ENCODE data around the gene ACTR3C. TPM values are rescaled to one million over a fixed set of nuclear protein-coding genes. Genes with fewer than 3 reads are reported as not detected.

Gene ACTR3C
- total RNA-seq, 1 experiment from 2014 or later: 3.6 TPM

DNA sequence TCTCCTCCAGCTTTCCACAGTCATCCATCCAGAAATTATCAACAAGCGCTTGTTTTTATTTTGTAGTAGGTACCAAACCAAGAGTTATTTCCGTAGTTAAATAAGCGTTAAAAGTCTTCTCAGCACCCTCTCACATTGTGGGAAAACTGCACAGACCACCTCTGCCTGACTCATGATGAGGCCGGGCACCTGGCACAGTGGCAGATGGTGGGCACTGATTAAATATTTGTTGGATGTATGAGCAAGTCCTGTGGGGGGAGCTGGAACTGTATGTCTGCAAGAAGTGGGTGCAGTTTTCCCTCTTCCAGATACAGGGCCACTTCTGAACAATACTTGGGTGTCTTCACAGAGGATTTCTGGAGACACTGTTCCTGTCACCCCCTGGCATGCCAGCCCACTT is 40.0 kb upstream of the ACTR3C start:
- Mint-ChIP-seq H3K27ac (ENCODE audit: low read depth, unreplicated experiment) (no peak overlapping the region), H3K27me3 (ENCODE audit: insufficient read depth, unreplicated experiment) (no peaks in the 10 kb centered on the region), H3K4me1 (ENCODE audit: insufficient read depth, unreplicated experiment) (no peaks in the 10 kb centered on the region), H3K9me3 (ENCODE audit: unreplicated experiment) (no peaks in the 10 kb centered on the region), H3K4me3 (ENCODE audit: unreplicated experiment) (no peak overlapping the region), H3K36me3 (ENCODE audit: insufficient read depth, unreplicated experiment) (no peaks in the 10 kb centered on the region)
- intact Hi-C loops (cut with micrococcal nuclease): no loop called here
- DNase-seq (ENCODE audit: unreplicated experiment): no peak
- TF ChIP-seq, protein P1, sequence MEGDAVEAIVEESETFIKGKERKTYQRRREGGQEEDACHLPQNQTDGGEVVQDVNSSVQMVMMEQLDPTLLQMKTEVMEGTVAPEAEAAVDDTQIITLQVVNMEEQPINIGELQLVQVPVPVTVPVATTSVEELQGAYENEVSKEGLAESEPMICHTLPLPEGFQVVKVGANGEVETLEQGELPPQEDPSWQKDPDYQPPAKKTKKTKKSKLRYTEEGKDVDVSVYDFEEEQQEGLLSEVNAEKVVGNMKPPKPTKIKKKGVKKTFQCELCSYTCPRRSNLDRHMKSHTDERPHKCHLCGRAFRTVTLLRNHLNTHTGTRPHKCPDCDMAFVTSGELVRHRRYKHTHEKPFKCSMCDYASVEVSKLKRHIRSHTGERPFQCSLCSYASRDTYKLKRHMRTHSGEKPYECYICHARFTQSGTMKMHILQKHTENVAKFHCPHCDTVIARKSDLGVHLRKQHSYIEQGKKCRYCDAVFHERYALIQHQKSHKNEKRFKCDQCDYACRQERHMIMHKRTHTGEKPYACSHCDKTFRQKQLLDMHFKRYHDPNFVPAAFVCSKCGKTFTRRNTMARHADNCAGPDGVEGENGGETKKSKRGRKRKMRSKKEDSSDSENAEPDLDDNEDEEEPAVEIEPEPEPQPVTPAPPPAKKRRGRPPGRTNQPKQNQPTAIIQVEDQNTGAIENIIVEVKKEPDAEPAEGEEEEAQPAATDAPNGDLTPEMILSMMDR (IDR thresholded peaks at IDR 0.05; ENCODE audit: unreplicated experiment): no peak
- no TSS peak for BruUV-seq (replicated peaks)
- ChIA-PET POLR2A (no interaction called here), CTCF (interaction anchor here (0.7 to 1.4 kb wide), 4 partner anchors 9 to 514 kb away, joined by 3 to 4 read pairs (median 3); no protein-coding TSS in a partner anchor)

DNA sequence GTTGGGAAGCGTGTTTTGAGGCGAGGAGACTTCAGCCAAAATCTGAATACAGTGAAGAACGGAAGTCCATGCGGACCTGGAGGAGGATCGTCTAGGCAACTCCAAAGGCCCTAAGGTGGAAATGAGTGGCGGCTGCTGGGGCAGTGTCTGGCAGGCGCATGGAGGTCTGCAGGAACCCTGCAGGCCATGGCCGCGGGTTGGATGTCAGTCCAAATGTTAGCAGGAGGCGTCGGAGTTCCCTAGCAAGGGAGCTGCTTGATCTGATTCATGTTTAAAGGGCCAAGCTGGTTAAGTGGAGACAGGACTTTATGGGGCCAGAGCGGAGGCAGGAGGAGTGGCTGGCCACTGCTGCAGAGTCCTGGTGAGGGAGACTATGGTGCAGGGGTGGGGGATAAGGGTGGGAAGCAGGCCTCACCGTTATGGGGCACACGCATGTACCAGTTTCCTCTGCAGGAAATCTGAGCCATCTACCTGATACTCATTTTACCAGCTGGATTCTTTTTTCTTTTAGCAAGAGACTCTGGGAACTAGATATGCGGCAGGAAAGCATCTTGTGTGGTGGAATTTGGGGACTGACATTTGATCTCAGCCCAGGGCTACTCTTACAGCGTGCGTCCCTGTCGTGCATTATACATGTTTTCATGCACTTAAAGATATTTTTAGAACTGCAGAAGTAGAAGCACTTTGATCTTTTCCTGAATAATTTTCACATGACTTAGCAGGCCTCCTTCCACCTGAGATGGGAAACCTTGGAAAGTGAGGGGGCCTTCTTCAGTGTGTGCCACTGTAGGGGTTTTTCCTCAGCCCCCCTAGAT is 38.7 kb upstream of the ACTR3C start:
- Mint-ChIP-seq H3K4me1 (ENCODE audit: insufficient read depth, unreplicated experiment) (no peaks in the 10 kb centered on the region), H3K9me3 (ENCODE audit: unreplicated experiment) (no peaks in the 10 kb centered on the region), H3K4me3 (ENCODE audit: unreplicated experiment) (no peak overlapping the region), H3K27ac (ENCODE audit: low read depth, unreplicated experiment) (no peak overlapping the region), H3K27me3 (ENCODE audit: insufficient read depth, unreplicated experiment) (no peaks in the 10 kb centered on the region), H3K36me3 (ENCODE audit: insufficient read depth, unreplicated experiment) (no peaks in the 10 kb centered on the region)
- DNase-seq (ENCODE audit: unreplicated experiment): no peak
- intact Hi-C loops (cut with micrococcal nuclease): no loop called here
- BruUV-seq (replicated peaks): no TSS peak
- TF ChIP-seq, protein P1 (IDR thresholded peaks at IDR 0.05; ENCODE audit: unreplicated experiment): no peak
- ChIA-PET CTCF (interaction anchor here (0.7 to 1.3 kb wide), 3 partner anchors 59 to 1819 kb away, joined by 3 to 4 read pairs (median 3); no protein-coding TSS in a partner anchor), POLR2A (no interaction called here)

DNA sequence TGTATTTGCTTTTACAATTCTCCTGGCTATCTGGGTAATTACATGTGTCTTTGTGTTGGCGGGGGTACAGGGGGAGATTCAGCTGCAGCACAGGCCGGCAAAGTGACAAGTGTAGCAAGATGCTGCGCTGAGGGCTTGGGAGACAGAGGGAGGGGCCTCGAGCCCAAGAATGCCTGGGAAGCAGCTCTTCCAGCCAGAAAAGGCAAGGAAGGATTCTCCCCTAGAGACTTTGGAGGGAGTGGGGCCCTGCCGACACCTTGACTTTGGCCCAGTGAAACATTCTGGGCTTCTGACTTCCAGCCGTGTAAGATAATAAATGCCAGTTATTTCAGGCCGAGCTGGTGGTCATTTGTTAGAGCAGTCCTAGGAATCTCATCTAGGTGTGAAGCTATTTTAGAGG is 38.1 kb upstream of the ACTR3C start:
- CTCF ChIA-PET: interaction anchor here (0.7 to 1.2 kb wide), 2 partner anchors 88 to 1819 kb away, joined by 3 to 4 read pairs; no protein-coding TSS in a partner anchor
- BruUV-seq (replicated peaks): no TSS peak
- no peaks in the 10 kb centered on the region for H3K9me3 Mint-ChIP-seq (ENCODE audit: unreplicated experiment)

DNA sequence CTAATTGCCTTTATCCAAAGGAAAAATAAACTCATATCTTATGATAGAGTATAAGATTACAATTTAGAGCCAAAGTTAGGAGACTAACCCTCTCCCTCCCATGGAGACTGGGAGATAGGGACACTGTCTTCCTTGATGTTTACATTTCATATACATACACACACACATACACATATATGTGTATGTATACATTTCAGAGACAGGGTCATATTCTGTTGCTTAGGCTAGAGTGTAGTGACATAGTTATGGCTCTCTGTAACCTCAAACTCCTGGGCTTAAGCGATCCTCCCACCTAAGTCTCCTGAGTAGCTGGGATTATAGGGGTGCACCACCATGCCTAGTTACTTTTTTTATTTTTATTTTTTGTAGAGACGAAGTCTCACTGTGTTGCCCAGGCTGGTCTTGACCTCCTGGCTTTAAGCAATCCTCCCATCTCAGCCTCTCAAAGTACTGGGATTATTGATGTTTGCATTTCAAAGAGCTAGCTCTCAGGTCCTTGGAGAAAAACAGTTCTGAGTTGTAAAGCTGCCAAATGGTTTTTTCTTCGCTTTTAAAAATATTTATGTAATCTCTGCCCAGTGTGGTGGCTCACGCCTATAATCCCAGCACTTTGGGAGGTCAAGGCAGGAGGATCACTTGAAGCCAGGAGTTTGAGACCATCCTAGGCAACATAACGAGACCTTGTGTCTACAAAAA is 37.2 kb upstream of the ACTR3C start:
- CTCF ChIA-PET: no interaction called here
- TF ChIP-seq, protein P1 (IDR thresholded peaks at IDR 0.05; ENCODE audit: unreplicated experiment): no peak
- Mint-ChIP-seq H3K36me3 (ENCODE audit: insufficient read depth, unreplicated experiment) (no peaks in the 10 kb centered on the region), H3K27me3 (ENCODE audit: insufficient read depth, unreplicated experiment) (no peaks in the 10 kb centered on the region), H3K4me3 (ENCODE audit: unreplicated experiment) (no peak overlapping the region), H3K9me3 (ENCODE audit: unreplicated experiment) (no peaks in the 10 kb centered on the region), H3K4me1 (ENCODE audit: insufficient read depth, unreplicated experiment) (no peaks in the 10 kb centered on the region), H3K27ac (ENCODE audit: low read depth, unreplicated experiment) (no peak overlapping the region)
- POLR2A ChIA-PET: no interaction called here
- no peak for DNase-seq (ENCODE audit: unreplicated experiment)
- no TSS peak for BruUV-seq (replicated peaks)
- intact Hi-C loops (cut with micrococcal nuclease): no loop called here

More for the DNA sequence above, 38.1 kb upstream of the ACTR3C start:
- no peak overlapping the region for H3K4me3 Mint-ChIP-seq (ENCODE audit: unreplicated experiment)
- TF ChIP-seq, protein P1 (IDR thresholded peaks at IDR 0.05; ENCODE audit: unreplicated experiment): no peak
- no peaks in the 10 kb centered on the region for H3K4me1 Mint-ChIP-seq (ENCODE audit: insufficient read depth, unreplicated experiment)
- no peak overlapping the region for H3K27ac Mint-ChIP-seq (ENCODE audit: low read depth, unreplicated experiment)
- H3K36me3 Mint-ChIP-seq (ENCODE audit: insufficient read depth, unreplicated experiment): no peaks in the 10 kb centered on the region
- DNase-seq (ENCODE audit: unreplicated experiment): no peak
- intact Hi-C loops (cut with micrococcal nuclease): no loop called here
- H3K27me3 Mint-ChIP-seq (ENCODE audit: insufficient read depth, unreplicated experiment): no peaks in the 10 kb centered on the region
- POLR2A ChIA-PET: interaction anchor here (0.6 kb wide), 1 partner anchor 9 kb away, joined by 3 read pairs; no protein-coding TSS in a partner anchor

All from MCF 10A (cell line).